ENCODE measurements around the gene WDFY2.

DNA sequence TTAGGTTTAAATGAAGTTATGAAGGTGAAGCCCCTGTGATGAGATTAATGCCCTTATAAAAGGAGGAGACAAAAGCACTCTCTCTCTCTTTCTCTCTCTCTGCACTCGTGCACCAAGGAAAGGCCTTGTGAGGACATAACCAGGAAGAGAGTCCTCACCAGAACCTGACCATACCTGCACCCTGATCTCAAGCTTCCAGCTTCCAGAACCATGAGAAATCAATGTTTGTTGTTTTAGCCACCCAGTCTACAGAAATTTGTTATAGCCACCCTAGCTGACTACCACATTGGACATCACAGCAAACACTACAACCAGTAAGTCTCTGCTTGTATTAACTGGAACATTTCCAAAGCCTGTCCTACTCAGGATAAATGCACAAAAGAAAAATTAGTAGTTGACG, 34.7 kb upstream of the WDFY2 start:
- TF ChIP-seq, protein P1, sequence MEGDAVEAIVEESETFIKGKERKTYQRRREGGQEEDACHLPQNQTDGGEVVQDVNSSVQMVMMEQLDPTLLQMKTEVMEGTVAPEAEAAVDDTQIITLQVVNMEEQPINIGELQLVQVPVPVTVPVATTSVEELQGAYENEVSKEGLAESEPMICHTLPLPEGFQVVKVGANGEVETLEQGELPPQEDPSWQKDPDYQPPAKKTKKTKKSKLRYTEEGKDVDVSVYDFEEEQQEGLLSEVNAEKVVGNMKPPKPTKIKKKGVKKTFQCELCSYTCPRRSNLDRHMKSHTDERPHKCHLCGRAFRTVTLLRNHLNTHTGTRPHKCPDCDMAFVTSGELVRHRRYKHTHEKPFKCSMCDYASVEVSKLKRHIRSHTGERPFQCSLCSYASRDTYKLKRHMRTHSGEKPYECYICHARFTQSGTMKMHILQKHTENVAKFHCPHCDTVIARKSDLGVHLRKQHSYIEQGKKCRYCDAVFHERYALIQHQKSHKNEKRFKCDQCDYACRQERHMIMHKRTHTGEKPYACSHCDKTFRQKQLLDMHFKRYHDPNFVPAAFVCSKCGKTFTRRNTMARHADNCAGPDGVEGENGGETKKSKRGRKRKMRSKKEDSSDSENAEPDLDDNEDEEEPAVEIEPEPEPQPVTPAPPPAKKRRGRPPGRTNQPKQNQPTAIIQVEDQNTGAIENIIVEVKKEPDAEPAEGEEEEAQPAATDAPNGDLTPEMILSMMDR (IDR thresholded peaks at IDR 0.05): no peak
- TF ChIP-seq POLR2A (IDR thresholded peaks at IDR 0.05): no peak
